GM12891 (cell line): ENCODE data around the gene PLEKHA3. TPM values are rescaled to one million over a fixed set of nuclear protein-coding genes. Genes with fewer than 3 reads are reported as not detected.
A peak's percentile ranks its signal among the peaks of the same experiment; 100 is the strongest.

Source experiments
- DNase-seq: peaks from one replicate; pipeline ENCODE4 v3.0.0; 2011; ENCODE audit warnings: low spot score; ENCODE audit not compliant: insufficient read length
- FAIRE-seq: peaks from 2 replicates; lab custom pipeline; 2011; peaks lifted over from hg19 to GRCh38; lab: Jason Lieb, UNC
- PAX5 ChIP-seq: IDR thresholded peaks from 2 replicates; pipeline ENCODE4 v1.6.1; 2011; ENCODE audit warnings: low read length, moderate library complexity, mild to moderate bottlenecking; ENCODE audit not compliant: insufficient read depth, severe bottlenecking
- POLR2A ChIP-seq: IDR thresholded peaks from 2 replicates; pipeline ENCODE4 v1.6.1; 2011; ENCODE audit warnings: low read depth, low read length, control low read depth
- POLR2AphosphoS5 ChIP-seq: IDR thresholded peaks from 2 replicates; pipeline ENCODE4 v1.6.1; 2011; ENCODE audit warnings: low read depth, low read length, control low read depth
- POU2F2 ChIP-seq: IDR thresholded peaks from 2 replicates; pipeline ENCODE4 v1.6.1; 2011; ENCODE audit warnings: low read depth, mild to moderate bottlenecking, control low read depth, low read length, moderate library complexity
- SPI1 ChIP-seq: IDR thresholded peaks from 2 replicates; pipeline ENCODE4 v1.6.1; 2011; ENCODE audit warnings: low read depth, low read length, control low read depth
- TAF1 ChIP-seq: IDR thresholded peaks from 2 replicates; pipeline ENCODE4 v1.6.1; 2011; ENCODE audit warnings: low read depth, low read length, control low read depth
- polyA plus RNA-seq: library from polyadenylated mRNA; unstranded; fragments of >200 nt; gene quantifications from one replicate; pipeline ENCODE4 v1.2.1, GENCODE V29; 2012; ENCODE audit warnings: low read depth, missing spikeins, inconsistent platforms; ENCODE audit not compliant: missing spikeins

PLEKHA3 gene
- polyA plus RNA-seq = 5.2 TPM

- TF ChIP-seq PAX5 (no peak), POLR2A (peak; percentile 29; the same call in 1 of the 2 replicates), POLR2AphosphoS5 (0 out of 2 replicates have a peak, but pooled peaks have one; percentile 20)
- FAIRE-seq (peak; percentile 90), DNase-seq (peak; percentile 60)
These were observed at the start of gene PLEKHA3 for GRCh38 chr2:178480227-178481181. PLEKHA3 (plus strand) TSS chr2:178480457; CDS start chr2:178480870, 413 bp downstream.

- TF ChIP-seq POLR2AphosphoS5 (no peak), PAX5 (no peak), TAF1 (no peak), POLR2A (no peak), POU2F2 (no peak), SPI1 (no peak)
- no peak for DNase-seq
- FAIRE-seq = no peak
These were observed 43.6 kb upstream of the PLEKHA3 start for GRCh38 chr2:178436662-178437061.

GRCh38 chr2:178441426-178441825 lies 38.8 kb upstream of the PLEKHA3 start:
- TF ChIP-seq POLR2AphosphoS5 = no peak
- no peak for TF ChIP-seq POLR2A
- TF ChIP-seq SPI1 = no peak
- no peak for TF ChIP-seq TAF1
- TF ChIP-seq PAX5 = no peak
- no peak for TF ChIP-seq POU2F2
- DNase-seq (no peak), FAIRE-seq (no peak)

DNA sequence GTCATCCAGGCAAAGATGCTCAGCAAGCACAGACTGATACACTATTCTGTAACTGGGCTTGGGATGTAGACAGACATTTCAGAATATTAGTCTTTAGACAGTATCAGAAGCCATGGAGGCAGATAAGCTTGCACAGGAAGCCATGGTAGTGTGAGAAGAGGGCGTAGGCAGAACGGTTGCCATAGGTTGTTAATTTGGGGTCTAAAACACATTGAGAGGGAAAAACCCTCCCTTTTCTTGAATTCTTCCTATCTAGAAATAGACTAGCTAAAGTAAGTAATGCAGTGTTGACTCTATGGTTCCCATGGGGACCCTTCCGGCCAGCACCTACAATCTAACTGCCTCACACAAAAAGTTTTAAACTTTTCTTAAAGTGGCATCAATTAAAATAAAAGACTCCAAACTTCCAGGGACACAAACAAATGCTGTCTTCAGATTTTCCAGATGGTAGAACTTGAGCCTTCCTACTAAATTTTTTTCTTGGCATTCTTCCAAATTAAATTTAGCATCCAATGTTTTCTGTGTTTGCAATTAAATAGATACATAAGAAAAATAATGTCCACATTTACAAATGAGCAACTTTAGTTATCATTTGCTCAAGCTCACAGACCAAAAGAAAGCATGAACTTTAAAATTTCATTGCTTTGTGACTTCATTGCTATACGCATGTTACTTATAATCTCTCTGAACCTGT lies 31.1 kb upstream of the PLEKHA3 start:
- TF ChIP-seq TAF1 (no peak), POLR2AphosphoS5 (no peak), POLR2A (peak; percentile 57; the same call in 1 of the 2 replicates)
- FAIRE-seq = peak; percentile 82
- no peak for DNase-seq

DNA sequence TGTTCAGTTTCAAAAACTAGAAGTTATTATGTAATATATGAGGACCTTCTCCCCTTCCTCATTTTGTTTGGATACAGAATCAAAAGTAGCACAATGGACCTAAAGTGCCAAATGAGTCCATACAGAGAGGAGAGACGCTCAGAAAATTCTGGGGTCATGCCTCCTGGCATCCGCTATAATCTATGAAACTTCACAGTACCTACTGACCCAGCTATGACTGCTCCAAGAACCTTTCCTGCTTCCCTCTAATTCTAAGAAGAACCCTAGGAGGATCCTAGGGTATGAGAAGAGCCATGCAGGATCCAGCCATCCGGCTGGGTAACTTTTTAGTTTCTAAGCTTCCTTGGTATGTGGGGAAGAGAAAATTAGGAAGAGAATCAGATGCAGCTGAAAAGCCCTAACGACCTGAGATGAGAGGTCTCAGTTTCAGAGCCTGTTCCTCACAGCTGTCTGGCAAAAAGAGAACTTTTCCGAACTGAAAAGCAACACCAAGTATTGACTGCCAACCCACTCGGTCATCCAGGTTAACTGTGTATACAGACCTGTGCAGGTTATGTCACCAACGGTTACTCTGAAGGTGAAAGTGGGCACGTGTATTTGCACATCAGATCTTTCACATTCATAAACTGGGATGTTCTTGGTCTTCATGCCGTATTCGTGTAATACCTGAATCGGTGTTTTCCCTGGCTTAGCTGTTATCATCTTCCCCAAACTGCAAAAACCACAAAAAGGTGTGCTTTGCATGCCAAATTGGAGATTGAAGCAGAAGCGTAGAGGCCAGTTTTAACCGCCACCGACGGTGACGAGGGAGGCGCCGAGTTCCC lies 30.3 kb upstream of the PLEKHA3 start:
- no peak for DNase-seq
- no peak for FAIRE-seq
- no peak for TF ChIP-seq POLR2A
- no peak for TF ChIP-seq PAX5
- peak; percentile 42; the same call in 1 of the 2 replicates for TF ChIP-seq POU2F2
- peak; percentile 22; the same call in 1 of the 2 replicates for TF ChIP-seq SPI1
- no peak for TF ChIP-seq TAF1
- TF ChIP-seq POLR2AphosphoS5 = peak; percentile 80

DNA sequence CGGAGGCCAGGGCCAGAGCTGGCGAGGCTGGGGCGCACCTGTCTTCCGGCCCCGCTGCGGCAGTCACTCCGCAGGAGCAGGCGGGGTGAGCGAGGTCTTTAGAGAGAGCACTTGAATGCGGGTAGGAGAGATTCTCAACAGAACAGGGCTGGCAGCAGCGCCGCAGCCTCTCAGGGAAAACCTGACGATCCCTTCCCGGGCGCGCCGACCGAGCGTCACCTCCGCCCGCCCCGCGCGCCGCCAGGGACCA lies 29.8 kb upstream of the PLEKHA3 start:
- TF ChIP-seq SPI1 (no peak), POU2F2 (no peak), POLR2AphosphoS5 (0 out of 2 replicates have a peak, but pooled peaks have one; percentile 11), TAF1 (no peak)
- FAIRE-seq (no peak), DNase-seq (peak; percentile 41)

- FAIRE-seq = peak; percentile 99
- TF ChIP-seq POLR2AphosphoS5 (peak; percentile 71), TAF1 (peak; percentile 63), POU2F2 (peak; percentile 68), SPI1 (no peak), POLR2A (peak; percentile 76), PAX5 (no peak)
- peak; percentile 81 for DNase-seq
These were observed 29.3 kb upstream of the PLEKHA3 start, which contains the start of the genes PJVK and PRKRA for GRCh38 chr2:178450774-178451525. PJVK (plus strand) TSS chr2:178451378; CDS start chr2:178453410, 2,032 bp downstream. PRKRA (minus strand) TSS chr2:178451175; CDS start chr2:178451030, 145 bp downstream.

DNA sequence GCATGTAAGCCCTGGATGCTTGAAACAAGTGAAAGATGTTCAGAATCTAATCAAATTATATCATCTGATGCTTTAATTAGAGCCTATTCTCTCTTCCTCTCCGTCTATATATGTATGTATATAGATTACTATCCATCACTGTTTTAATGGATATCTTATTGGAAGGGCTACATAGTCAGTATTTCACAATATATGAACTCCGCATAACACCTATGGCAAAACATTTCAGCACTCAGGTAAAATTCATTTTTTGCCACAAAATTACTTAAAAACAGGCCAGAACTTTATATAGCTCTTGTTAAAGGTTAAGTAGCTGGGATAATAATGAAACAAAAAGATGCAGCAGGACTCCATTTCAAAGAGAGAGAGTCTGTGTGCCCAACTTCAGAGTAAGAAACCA lies 27.9 kb upstream of the PLEKHA3 start:
- no peak for TF ChIP-seq POLR2A
- TF ChIP-seq TAF1 = no peak
- no peak for TF ChIP-seq PAX5
- TF ChIP-seq SPI1 = no peak
- FAIRE-seq (no peak), DNase-seq (no peak)

DNA sequence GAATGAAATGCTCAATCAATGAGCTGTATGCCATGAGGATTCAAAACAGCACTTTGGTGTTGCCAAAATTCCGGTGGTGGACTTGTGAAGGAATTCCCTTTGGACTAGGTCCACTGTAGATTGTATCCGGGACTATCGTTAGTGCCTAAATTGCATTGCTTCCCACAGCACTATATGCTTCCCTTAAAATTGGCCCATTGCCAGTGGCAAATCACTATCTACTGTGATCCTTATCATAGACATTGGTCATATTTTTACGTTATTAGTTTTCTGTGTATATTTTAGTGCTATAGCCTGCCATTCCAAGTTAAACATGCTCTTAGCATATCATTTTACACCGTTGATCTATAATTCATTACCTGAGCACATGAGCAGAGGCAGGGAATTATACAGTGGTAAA lies 27.4 kb upstream of the PLEKHA3 start:
- no peak for TF ChIP-seq TAF1
- TF ChIP-seq SPI1 = no peak
- TF ChIP-seq POU2F2 = no peak
- no peak for TF ChIP-seq POLR2AphosphoS5
- FAIRE-seq (no peak), DNase-seq (no peak)
